NCI-H1048 (cell line): ENCODE measurements around the gene TEAD1.

ENCODE experiments used
- DNase-seq: peaks from one replicate; lab custom pipeline; 2025; lab: John Stamatoyannopoulos, UW

Gene TEAD1

GRCh38 chr11:12789054-12789453, 114.8 kb downstream of the TEAD1 start:
- DNase-seq, result no peak

DNA sequence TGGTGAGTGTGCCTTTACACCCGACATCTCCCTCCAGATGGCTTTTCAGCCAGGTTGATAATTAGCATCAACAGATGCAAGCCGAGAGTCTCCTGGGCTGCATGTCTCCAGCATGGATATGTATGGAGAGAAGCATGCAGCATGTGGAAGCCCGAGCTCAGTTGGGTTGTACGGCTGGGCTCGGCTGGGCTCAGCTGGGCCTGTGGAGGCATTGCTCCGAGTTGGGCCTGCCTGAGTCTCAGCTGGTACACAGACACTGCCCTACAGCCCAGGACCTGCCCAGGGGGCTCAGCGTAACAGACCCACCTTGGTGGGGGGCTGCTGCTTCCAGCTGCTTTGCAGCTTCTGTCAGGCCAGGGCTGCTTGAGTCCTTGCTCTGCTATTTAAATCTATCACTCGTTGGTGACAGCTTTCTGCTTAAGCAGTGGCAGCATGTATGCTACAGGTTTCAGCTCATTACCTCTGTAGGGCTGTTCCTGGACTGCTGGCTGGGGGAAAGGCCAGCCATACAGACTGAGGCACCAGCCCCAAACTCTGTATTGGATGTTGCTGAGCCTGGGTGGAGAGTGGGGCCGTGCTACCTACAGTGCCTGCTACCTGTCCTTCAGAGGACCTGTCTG, 115.5 kb downstream of the TEAD1 start:
- no peak for DNase-seq

- DNase-seq, result no peak
Measured at GRCh38 chr11:12790861-12791616, 116.8 kb downstream of the TEAD1 start.

DNA sequence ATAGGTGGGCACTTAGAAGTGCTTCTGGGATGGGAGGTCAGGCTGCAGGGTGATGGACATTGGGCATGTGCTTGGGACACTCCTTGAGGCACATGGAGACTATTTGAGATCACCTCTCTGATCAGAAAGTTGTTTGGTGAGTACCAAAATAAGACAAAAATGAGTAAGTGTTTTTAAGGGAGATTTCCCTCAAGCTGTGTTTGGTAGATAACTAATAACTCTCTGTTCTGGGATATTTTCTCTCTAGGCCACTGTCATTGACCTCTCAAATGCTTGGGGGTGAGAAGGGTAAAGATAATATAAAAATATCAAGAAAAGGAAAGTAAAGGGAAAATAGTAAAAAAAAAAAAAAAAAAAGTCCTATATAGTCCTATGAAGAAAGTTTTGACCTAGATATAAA, 117.8 kb downstream of the TEAD1 start:
- no peak for DNase-seq

GRCh38 chr11:12792590-12792989, 118.4 kb downstream of the TEAD1 start:
- DNase-seq, result no peak

- DNase-seq, result no peak
Measured at GRCh38 chr11:12793065-12793464, 118.8 kb downstream of the TEAD1 start.

GRCh38 chr11:12793506-12793905, 119.3 kb downstream of the TEAD1 start:
- DNase-seq, result no peak

DNA sequence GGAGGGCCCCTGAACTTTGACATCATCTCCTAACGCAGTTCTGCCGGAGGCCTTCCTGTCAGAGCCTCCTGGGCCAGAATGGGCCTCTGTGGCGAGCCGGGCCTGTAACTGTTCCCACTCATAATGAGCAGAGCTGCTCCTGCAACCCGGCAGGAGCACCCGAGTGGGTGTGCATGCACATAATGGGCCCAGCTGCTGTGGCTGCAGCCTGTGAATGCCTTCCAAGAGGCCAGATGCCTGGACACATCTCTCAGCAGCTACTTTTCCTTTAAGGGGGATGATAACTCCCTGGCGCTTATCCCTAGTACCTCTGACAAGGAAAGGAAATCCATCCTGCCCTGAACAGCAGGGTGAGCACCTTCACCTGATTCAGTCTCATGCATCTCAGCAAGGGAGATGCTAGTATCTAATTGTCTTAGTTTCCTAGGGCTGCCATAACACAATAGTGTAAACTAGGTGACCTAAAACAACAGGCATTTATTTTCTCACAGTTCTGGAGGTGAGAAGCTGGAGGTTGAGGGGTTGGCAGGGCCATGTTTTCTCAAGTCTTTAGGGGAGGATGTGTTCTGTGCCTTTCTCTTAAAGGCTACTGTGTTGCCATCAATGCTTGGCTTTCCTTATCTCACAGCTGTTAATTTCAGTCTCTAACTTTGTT, 120.5 kb downstream of the TEAD1 start:
- no peak for DNase-seq

DNA sequence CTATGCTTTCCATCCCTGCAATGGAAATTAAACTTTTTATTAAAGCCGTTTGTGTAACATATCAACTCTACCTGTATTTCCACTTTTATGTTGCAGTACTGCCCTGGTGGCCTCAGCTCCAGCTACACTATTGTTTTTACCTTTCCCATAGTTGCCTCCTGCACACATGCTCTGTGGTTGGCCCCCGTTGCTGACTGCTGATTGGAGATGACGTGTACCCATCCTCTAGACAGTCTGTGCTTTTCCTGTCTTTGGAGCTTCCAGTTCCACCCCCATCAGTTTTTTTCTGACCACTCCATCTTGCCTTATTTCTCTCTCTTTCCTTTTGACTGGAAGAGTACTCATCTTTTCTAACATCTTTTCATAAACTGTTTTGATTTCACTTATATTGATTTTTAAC, 123.8 kb downstream of the TEAD1 start:
- DNase-seq, result no peak

GRCh38 chr11:12798609-12799011, 124.4 kb downstream of the TEAD1 start:
- no peak for DNase-seq

DNA sequence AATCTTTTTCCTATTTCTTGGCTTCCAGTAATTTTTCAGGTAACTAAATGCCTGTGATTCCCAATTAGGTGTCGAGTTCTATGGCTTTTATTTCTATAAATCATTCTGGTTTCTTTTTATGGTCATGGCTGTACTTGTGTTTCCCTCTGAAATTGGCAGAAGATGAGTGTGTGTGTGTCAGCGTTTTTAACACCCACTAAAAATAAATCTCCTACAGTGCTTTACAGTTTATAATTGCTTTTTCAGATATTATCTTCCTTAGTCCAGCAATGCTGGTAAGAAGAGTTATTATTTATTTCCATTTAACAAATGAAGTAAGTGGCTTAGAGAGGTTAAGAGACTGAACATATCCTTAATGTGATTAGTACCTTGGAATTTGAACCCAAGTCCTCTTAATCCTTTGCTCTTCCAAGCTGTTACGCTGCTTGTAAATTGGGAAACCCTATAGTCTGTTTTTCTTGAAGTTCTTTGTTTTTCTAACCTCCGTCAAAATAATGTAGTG, 125.2 kb downstream of the TEAD1 start:
- no peak for DNase-seq

GRCh38 chr11:12800032-12800671, 125.9 kb downstream of the TEAD1 start:
- no peak for DNase-seq

- DNase-seq, result no peak
Measured at GRCh38 chr11:12800871-12801270, 126.7 kb downstream of the TEAD1 start.

- no peak for DNase-seq
Measured at GRCh38 chr11:12801976-12802375, 127.8 kb downstream of the TEAD1 start.

DNA sequence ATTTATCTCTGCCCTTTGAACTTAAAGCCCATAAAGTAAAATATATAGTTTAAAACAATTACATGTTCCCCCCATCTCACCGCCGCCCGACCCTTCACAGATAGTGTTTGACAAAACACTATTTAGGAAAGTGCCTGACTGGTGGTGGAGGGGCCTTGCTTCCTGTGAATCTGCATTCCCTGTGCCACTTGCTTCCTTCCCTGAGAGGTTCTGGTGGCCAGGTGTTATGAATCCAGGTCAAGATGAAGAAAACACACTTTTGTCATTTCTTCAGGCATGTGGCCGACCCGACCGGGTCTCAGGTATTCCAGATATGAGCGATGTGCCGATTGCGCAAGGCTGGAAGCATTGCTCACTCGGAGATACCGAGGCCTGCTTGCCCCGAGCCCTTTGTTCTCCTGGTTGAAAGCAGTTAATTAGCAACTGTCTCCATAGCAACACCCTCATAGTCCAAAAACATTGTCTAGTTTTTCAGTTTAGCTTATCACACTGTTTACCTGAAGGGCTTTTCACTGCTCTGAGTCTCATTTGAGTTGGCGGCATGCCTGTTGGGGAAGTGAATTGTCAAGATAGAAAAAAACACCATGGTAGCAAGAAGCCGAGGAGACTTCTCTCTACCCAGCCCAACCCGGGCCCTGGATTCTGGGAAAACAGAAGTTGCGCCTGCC, 128.3 kb downstream of the TEAD1 start:
- DNase-seq, result peak; percentile 78

DNA sequence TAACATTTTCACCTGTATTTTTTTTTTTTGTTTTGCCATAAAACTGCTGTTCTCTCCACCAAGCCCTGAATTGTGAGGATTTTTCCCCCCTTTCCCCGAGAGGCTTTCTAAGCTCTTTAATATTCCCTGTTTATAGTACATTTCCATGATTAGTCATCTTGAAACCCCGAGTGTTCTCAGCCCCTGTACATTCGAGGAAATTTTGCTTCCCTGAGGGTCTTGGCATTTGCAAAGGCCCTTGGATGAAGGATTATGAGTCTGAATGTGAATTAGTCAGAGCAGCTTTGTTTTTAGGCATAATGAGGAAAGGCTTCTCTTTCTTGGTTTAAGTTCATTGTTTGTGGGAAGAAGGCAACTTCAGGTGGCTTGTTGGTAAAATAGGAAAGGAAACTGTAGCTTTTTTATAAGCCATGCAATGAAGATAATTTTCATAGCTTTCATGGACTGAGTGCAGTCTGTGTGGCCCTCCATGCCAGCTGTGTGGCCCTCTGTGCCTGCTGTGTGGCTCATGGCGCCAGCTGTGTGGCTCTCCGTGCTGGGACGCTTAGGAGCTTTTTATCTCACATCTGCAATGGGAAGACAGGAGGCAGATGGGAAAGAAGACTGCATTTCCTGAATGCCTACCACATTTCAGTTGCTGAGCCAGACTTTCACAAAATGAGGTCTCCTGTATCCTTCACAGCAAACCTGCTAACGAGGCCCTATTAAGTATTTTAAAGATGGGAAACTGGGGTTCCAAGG, 129.0 kb downstream of the TEAD1 start:
- DNase-seq, result no peak

DNA sequence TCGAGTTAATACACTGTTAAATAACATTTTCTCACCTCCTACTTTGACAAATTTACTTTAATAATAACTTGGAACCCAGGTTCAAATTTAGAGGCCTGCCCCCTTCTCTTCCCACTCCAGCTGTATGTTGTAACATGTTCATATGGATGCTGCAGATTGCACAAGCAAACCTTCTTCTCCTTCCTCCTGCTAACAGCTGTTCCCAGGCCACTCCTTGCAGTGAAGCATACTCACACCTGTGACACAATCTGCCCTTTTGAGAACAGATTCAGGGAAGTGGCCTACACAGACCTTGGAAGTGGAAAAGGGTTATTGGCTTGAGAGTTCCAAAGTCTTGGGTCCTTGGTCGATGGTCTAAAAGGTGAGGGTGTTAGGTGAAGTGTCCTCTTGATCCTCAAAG, 131.9 kb downstream of the TEAD1 start:
- DNase-seq, result no peak

DNA sequence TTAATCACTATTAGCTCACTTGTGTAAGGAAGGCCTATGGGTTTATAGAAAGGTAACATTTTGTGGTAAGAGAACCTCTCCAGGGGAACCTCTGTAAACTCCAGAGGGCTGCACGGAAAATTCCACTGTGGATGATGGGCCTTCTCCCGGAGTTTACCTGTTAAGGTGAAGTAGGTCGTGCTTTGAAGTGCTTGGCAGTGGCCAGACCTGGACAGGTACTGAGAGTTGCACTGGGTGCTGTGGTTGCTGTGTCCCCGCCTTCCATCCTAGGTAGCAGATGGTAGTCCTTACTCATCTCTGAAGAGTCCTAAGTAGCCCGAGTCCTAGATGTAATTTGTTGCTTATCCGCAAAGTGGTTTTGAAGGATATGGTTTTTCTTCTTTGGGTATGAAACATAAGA, 133.4 kb downstream of the TEAD1 start:
- no peak for DNase-seq

DNA sequence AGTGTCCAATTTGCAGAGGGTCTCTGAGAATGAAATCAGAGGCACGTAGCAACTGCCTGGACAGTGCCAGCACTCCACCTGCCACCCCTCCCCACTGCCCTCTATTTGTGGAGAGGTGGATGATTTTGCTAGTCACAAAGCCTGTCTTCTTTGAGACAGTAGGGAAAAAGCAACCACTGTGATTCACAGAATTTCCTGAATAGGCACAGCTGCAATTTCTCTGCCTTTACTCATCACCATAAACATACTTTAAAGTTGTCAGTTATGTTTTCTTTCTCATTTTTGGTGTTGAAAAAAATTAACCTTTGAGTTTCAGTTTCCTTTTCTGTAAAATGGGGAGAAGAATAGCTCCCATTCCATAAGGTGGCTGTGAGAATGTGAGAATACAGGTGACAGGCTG, 134.3 kb downstream of the TEAD1 start:
- DNase-seq, result no peak

GRCh38 chr11:12809364-12809763, 135.1 kb downstream of the TEAD1 start:
- no peak for DNase-seq

- no peak for DNase-seq
Measured at GRCh38 chr11:12809864-12810567, 135.8 kb downstream of the TEAD1 start.
